ENCODE results near the gene RFX2.

Gene RFX2

DNA sequence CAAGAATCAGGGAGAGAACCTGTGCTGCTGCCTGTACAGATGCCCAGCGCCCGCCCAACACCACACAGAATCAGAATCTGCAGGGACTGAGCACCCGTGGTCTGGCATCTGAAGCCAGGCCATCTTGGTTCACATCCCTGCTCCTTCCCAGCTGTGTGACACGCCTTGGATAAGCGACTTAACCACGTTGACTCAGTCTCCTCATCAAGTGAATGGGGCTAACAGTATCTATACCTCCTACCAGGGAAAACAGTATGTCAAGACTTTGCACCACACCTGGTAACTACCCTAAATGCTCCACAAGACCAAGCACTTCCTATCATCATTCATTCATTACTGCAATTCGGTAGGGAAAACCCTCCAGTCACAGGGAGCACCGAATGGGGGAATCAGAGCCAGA, 133.5 kb downstream of the RFX2 start:
- peaks cover 38% of the 10 kb centered on the region for H3K4me1 ChIP-seq (ENCODE audit: low read depth, poor library complexity, severe bottlenecking)
- peaks cover 76% of the 10 kb centered on the region for H3K79me2 ChIP-seq (ENCODE audit: insufficient read depth, low read depth)
- H3K27me3 ChIP-seq (ENCODE audit: insufficient read depth, low read depth): no peaks in the 10 kb centered on the region
- H4K20me1 ChIP-seq (ENCODE audit: insufficient read depth): peaks cover 12% of the 10 kb centered on the region
- TF ChIP-seq, protein P1, sequence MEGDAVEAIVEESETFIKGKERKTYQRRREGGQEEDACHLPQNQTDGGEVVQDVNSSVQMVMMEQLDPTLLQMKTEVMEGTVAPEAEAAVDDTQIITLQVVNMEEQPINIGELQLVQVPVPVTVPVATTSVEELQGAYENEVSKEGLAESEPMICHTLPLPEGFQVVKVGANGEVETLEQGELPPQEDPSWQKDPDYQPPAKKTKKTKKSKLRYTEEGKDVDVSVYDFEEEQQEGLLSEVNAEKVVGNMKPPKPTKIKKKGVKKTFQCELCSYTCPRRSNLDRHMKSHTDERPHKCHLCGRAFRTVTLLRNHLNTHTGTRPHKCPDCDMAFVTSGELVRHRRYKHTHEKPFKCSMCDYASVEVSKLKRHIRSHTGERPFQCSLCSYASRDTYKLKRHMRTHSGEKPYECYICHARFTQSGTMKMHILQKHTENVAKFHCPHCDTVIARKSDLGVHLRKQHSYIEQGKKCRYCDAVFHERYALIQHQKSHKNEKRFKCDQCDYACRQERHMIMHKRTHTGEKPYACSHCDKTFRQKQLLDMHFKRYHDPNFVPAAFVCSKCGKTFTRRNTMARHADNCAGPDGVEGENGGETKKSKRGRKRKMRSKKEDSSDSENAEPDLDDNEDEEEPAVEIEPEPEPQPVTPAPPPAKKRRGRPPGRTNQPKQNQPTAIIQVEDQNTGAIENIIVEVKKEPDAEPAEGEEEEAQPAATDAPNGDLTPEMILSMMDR (conservative IDR thresholded peaks at IDR 0.05; ENCODE audit: low read depth, low read length): no peak
- no peaks in the 10 kb centered on the region for H3K36me3 ChIP-seq (ENCODE audit: insufficient read depth)
- H3K4me2 ChIP-seq: peak overlapping the region; percentile 93
- H3K4me3 ChIP-seq (IDR thresholded peaks at IDR 0.05; ENCODE audit: insufficient read depth, low read depth, low read length): no peak overlapping the region
- peak overlapping the region; percentile 91; the same call in 1 of the 2 replicates for H3K9ac ChIP-seq
- H2AFZ ChIP-seq (ENCODE audit: low read depth): no peak overlapping the region
- peak overlapping the region; percentile 74; the same call in 1 of the 2 replicates for H3K27ac ChIP-seq

DNA sequence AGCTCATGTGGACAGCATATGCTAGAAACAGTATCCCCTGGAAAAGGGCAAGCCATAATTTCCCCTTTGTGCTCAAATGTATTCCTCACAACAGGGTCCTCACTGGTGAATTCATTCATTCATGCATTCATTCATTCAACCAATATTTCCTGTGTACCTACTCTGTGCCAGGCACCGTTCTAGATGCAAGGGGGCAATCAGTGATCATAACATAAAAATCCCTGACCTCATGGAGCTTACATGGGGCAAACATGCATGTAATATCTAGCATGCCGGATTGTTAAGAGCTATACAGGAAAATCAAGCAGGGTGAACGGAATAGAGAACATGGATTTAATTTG, 134.9 kb downstream of the RFX2 start:
- Histone ChIP-seq H3K27ac (no peak overlapping the region), H3K4me2 (no peak overlapping the region), H3K4me3 (IDR thresholded peaks at IDR 0.05; ENCODE audit: insufficient read depth, low read depth, low read length) (no peak overlapping the region), H3K36me3 (ENCODE audit: insufficient read depth) (no peaks in the 10 kb centered on the region), H3K4me1 (ENCODE audit: low read depth, poor library complexity, severe bottlenecking) (peaks cover 48% of the 10 kb centered on the region), H3K9ac (no peak overlapping the region), H4K20me1 (ENCODE audit: insufficient read depth) (peaks cover 18% of the 10 kb centered on the region), H3K79me2 (ENCODE audit: insufficient read depth, low read depth) (peaks cover 90% of the 10 kb centered on the region), H3K27me3 (ENCODE audit: insufficient read depth, low read depth) (no peaks in the 10 kb centered on the region), H2AFZ (ENCODE audit: low read depth) (no peak overlapping the region)
- TF ChIP-seq, protein P1 (conservative IDR thresholded peaks at IDR 0.05; ENCODE audit: low read depth, low read length): no peak

DNA sequence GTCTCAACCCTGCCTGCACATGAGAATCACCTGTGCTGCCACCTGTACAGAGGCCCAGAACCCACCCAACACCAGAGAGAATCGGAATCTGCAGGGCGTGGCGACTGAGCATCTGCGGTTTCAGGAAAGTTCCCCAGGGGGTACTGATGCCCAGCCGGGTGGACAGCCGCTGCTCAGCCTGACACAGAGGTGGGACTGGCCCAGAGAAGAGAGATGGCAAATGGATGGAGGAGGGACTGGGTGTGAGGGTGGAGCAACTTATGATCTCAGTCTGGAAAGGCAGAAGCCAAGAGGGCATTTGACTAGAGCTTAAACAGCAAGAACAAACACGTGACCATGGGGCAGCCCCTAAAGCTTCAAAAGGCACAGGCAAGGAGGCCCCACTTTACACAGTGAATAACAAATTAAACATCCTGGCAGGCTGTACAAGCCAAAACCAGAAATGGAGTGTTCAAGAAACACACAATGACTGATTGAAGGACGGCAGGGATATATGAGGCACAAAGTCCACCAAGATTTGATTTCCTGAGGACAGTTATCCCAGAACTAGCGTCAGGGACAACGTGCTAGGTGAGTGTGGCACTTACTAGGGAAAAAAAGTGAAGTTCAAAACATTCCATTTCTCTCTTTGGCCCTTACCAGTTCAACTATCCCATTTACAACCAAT, 135.4 kb downstream of the RFX2 start:
- H3K27ac ChIP-seq: no peak overlapping the region
- no peak overlapping the region for H3K9ac ChIP-seq
- peaks cover 48% of the 10 kb centered on the region for H3K4me1 ChIP-seq (ENCODE audit: low read depth, poor library complexity, severe bottlenecking)
- TF ChIP-seq, protein P1 (conservative IDR thresholded peaks at IDR 0.05; ENCODE audit: low read depth, low read length): no peak
- peaks cover 18% of the 10 kb centered on the region for H4K20me1 ChIP-seq (ENCODE audit: insufficient read depth)
- no peak overlapping the region for H2AFZ ChIP-seq (ENCODE audit: low read depth)
- no peak overlapping the region for H3K4me3 ChIP-seq (IDR thresholded peaks at IDR 0.05; ENCODE audit: insufficient read depth, low read depth, low read length)
- H3K27me3 ChIP-seq (ENCODE audit: insufficient read depth, low read depth): no peaks in the 10 kb centered on the region
- no peak overlapping the region for H3K4me2 ChIP-seq
- H3K36me3 ChIP-seq (ENCODE audit: insufficient read depth): no peaks in the 10 kb centered on the region
- H3K79me2 ChIP-seq (ENCODE audit: insufficient read depth, low read depth): peaks cover 95% of the 10 kb centered on the region

DNA sequence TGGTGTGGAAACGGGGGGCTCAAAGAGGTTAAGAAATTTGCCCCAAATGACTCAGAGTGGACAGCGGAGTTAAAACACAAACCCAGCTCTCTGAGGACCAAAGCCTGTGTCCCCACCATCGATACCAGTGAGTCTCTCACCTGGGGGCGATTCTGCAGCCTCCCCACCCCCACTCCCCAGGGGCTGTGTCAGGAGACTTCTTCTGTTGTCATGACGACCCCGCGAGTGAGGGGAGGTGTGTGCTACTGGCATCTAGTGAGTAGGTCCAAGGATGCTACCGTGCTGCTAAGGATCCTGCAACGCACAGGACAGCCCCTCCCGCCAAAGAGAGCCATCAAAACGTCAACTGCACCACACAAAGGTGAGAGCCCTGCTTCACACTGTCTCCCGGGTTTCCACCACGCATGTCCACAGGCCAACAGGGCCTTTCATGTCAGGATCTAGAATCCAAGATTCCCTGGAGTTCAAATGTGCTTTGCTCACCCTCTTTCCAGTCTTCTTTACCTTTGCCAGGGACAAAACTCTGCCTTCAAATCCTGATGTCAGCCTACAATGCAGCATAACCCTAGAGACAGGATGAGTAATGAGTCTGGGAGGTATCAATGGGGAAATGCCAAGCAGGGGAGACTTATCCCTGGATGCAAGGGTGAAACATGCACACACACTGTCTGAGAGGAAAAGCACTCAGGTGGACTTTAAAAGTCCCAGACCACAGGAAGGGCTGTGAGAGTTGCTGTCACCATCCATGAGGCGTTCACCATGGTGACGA, 136.2 kb downstream of the RFX2 start:
- Histone ChIP-seq H3K27ac (no peak overlapping the region), H3K4me2 (no peak overlapping the region), H3K36me3 (ENCODE audit: insufficient read depth) (no peaks in the 10 kb centered on the region), H3K9ac (no peak overlapping the region), H3K4me1 (ENCODE audit: low read depth, poor library complexity, severe bottlenecking) (peaks cover 46% of the 10 kb centered on the region), H2AFZ (ENCODE audit: low read depth) (no peak overlapping the region), H3K79me2 (ENCODE audit: insufficient read depth, low read depth) (peaks cover 96% of the 10 kb centered on the region), H3K4me3 (IDR thresholded peaks at IDR 0.05; ENCODE audit: insufficient read depth, low read depth, low read length) (no peak overlapping the region), H3K27me3 (ENCODE audit: insufficient read depth, low read depth) (no peaks in the 10 kb centered on the region), H4K20me1 (ENCODE audit: insufficient read depth) (peaks cover 18% of the 10 kb centered on the region)
- TF ChIP-seq, protein P1 (conservative IDR thresholded peaks at IDR 0.05; ENCODE audit: low read depth, low read length): no peak

Data from KMS-11 (cell line).